ENCODE data around the gene PUM1. TPM values are rescaled to one million over a fixed set of nuclear protein-coding genes. Genes with fewer than 3 reads are reported as not detected.

Gene PUM1
- total RNA-seq, 1 donor from 2014 or later, result 137 TPM

GRCh38 chr1:31073044-31073443 lies 7.5 kb upstream of the PUM1 start:
- intact Hi-C loops (cut with micrococcal nuclease), result no loop called here
- H3K9me3 Mint-ChIP-seq, result no peaks in the 10 kb centered on the region
- H3K27ac Mint-ChIP-seq, result no peak overlapping the region
- no peak for TF ChIP-seq CTCF (IDR thresholded peaks at IDR 0.05)
- ChIA-PET POLR2A (no interaction called here), CTCF (no interaction called here)
- ATAC-seq (ENCODE audit: low read depth) (no peak), DNase-seq (no peak)
- no peak overlapping the region for H3K4me3 Mint-ChIP-seq
- no peaks in the 10 kb centered on the region for H3K4me1 Mint-ChIP-seq
- H3K27me3 Mint-ChIP-seq, result no peaks in the 10 kb centered on the region
- no peaks in the 10 kb centered on the region for H3K36me3 Mint-ChIP-seq (ENCODE audit: low read depth)

- CTCF ChIA-PET, result no interaction called here
- no peak overlapping the region for H3K4me3 Mint-ChIP-seq
- intact Hi-C loops (cut with micrococcal nuclease), result no loop called here
- no peaks in the 10 kb centered on the region for H3K9me3 Mint-ChIP-seq
- DNase-seq (no peak), ATAC-seq (ENCODE audit: low read depth) (peak; percentile 37)
- no peak overlapping the region for H3K27ac Mint-ChIP-seq
- H3K4me1 Mint-ChIP-seq, result no peaks in the 10 kb centered on the region
- H3K36me3 Mint-ChIP-seq (ENCODE audit: low read depth), result no peaks in the 10 kb centered on the region
- POLR2A ChIA-PET, result no interaction called here
- H3K27me3 Mint-ChIP-seq, result no peaks in the 10 kb centered on the region
- TF ChIP-seq CTCF (IDR thresholded peaks at IDR 0.05), result no peak
Observed at GRCh38 chr1:31072304-31072746, 6.8 kb upstream of the PUM1 start.

GRCh38 chr1:31069392-31069791 lies 3.9 kb upstream of the PUM1 start:
- ChIA-PET CTCF (no interaction called here), POLR2A (no interaction called here)
- H3K36me3 Mint-ChIP-seq (ENCODE audit: low read depth), result peaks cover 10% of the 10 kb centered on the region
- no peaks in the 10 kb centered on the region for H3K27me3 Mint-ChIP-seq
- H3K27ac Mint-ChIP-seq, result no peak overlapping the region
- intact Hi-C loops (cut with micrococcal nuclease), result loop anchor here (5.0 to 10.0 kb wide), 3 partner anchors 42 to 275 kb away; no protein-coding TSS in a partner anchor
- H3K4me3 Mint-ChIP-seq, result no peak overlapping the region
- no peak for TF ChIP-seq CTCF (IDR thresholded peaks at IDR 0.05)
- DNase-seq, result no peak
- no peak for ATAC-seq (ENCODE audit: low read depth)
- H3K9me3 Mint-ChIP-seq, result no peaks in the 10 kb centered on the region
- peaks cover 6% of the 10 kb centered on the region for H3K4me1 Mint-ChIP-seq

GRCh38 chr1:31064718-31065309 lies 703 bp downstream of the PUM1 start:
- Mint-ChIP-seq H3K27me3 (no peaks in the 10 kb centered on the region), H3K27ac (peak overlapping the region; percentile 98), H3K9me3 (no peaks in the 10 kb centered on the region), H3K4me1 (peaks cover 42% of the 10 kb centered on the region), H3K36me3 (ENCODE audit: low read depth) (peaks cover 19% of the 10 kb centered on the region), H3K4me3 (peak overlapping the region; percentile 99)
- ATAC-seq (ENCODE audit: low read depth), result no peak
- DNase-seq, result peak; percentile 42
- POLR2A ChIA-PET, result interaction anchor here (0.5 to 1.2 kb wide), 5 partner anchors 8 to 132 kb away, joined by 3 to 8 read pairs (median 3); no protein-coding TSS in a partner anchor
- no peak for TF ChIP-seq CTCF (IDR thresholded peaks at IDR 0.05)
- CTCF ChIA-PET, result no interaction called here
- intact Hi-C loops (cut with micrococcal nuclease), result loop anchor here (1.0 to 10.0 kb wide), 8 partner anchors 16 to 1884 kb away; partner anchors contain the start of genes SNRNP40, SRSF4 and ZCCHC17

- Mint-ChIP-seq H3K36me3 (ENCODE audit: low read depth) (peaks cover 22% of the 10 kb centered on the region), H3K4me1 (peaks cover 46% of the 10 kb centered on the region), H3K27ac (peak overlapping the region; percentile 98), H3K27me3 (no peaks in the 10 kb centered on the region), H3K4me3 (peak overlapping the region; percentile 99), H3K9me3 (no peaks in the 10 kb centered on the region)
- ATAC-seq (ENCODE audit: low read depth), result no peak
- ChIA-PET CTCF (no interaction called here), POLR2A (interaction anchor here (0.6 to 1.2 kb wide), 5 partner anchors 14 to 131 kb away, joined by 3 to 8 read pairs (median 3); no protein-coding TSS in a partner anchor)
- no peak for TF ChIP-seq CTCF (IDR thresholded peaks at IDR 0.05)
- DNase-seq, result no peak
- intact Hi-C loops (cut with micrococcal nuclease), result loop anchor here (2.0 to 10.0 kb wide), 3 partner anchors 15 to 269 kb away; partner anchors contain the start of genes SNRNP40 and ZCCHC17
Observed at GRCh38 chr1:31064111-31064717, 1.3 kb downstream of the PUM1 start.
